WERI-Rb-1 (cell line): Measurements from ENCODE around the gene MX1.

ENCODE experiments used
- DNase-seq: peaks from one replicate; pipeline ENCODE4 v3.0.0-alpha.2; 2020
- H3K27ac ChIP-seq: fragments of 250-450 bp; sonication (Bioruptor Pico); 2 replicates; pipeline ENCODE4 v1.5.1; 2020; ENCODE audit warnings: mild to moderate bottlenecking, moderate library complexity
- H3K27me3 ChIP-seq: fragments of 250-450 bp; sonication (Bioruptor Pico); 2 replicates; pipeline ENCODE4 v1.5.1; 2021; ENCODE audit warnings: mild to moderate bottlenecking, low read depth, moderate library complexity; ENCODE audit not compliant: insufficient read depth, severe bottlenecking
- H3K36me3 ChIP-seq: fragments of 250-450 bp; sonication (Bioruptor Pico); 2 replicates; pipeline ENCODE4 v1.5.1; 2020; ENCODE audit warnings: mild to moderate bottlenecking, moderate library complexity
- H3K4me3 ChIP-seq: 2 replicates; pipeline ENCODE4 v1.5.1; 2011; ENCODE audit warnings: low read depth, mild to moderate bottlenecking, control low read depth, low read length
- H3K9me3 ChIP-seq: fragments of 250-450 bp; sonication (Bioruptor Pico); 2 replicates; pipeline ENCODE4 v1.5.1; 2021; ENCODE audit warnings: mild to moderate bottlenecking, moderate library complexity; ENCODE audit not compliant: severe bottlenecking
- TF ChIP-seq, protein P1 (sequence below): IDR thresholded peaks from 2 replicates; pipeline ENCODE4 v1.5.1; 2011; ENCODE audit warnings: low read depth, mild to moderate bottlenecking, control low read depth, inconsistent platforms, low read length

Gene MX1

DNA sequence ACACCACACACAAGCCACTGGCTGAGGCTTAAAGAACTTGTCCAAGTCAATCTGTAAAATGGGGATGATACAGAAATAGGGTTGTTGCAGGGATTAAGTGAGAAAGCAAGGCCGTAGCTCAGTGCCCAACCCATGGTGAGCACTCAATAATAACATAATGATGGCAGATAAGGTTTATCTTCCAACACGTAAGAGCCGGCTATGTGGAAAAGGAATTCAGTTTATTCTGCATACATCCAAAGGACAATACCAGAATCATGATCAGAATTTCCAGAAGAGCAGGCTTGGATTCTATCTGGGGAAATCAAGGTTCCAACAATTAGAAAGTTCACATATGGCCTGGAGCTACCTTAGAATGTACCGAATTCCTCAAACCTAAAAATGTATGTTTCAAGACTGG is 77.3 kb downstream of the MX1 start:
- TF ChIP-seq, protein P1, sequence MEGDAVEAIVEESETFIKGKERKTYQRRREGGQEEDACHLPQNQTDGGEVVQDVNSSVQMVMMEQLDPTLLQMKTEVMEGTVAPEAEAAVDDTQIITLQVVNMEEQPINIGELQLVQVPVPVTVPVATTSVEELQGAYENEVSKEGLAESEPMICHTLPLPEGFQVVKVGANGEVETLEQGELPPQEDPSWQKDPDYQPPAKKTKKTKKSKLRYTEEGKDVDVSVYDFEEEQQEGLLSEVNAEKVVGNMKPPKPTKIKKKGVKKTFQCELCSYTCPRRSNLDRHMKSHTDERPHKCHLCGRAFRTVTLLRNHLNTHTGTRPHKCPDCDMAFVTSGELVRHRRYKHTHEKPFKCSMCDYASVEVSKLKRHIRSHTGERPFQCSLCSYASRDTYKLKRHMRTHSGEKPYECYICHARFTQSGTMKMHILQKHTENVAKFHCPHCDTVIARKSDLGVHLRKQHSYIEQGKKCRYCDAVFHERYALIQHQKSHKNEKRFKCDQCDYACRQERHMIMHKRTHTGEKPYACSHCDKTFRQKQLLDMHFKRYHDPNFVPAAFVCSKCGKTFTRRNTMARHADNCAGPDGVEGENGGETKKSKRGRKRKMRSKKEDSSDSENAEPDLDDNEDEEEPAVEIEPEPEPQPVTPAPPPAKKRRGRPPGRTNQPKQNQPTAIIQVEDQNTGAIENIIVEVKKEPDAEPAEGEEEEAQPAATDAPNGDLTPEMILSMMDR = no peak
- no peaks in the 10 kb centered on the region for H3K9me3 ChIP-seq
- no peak for DNase-seq
- H3K36me3 ChIP-seq = no peaks in the 10 kb centered on the region
- H3K27me3 ChIP-seq = peaks cover 25% of the 10 kb centered on the region
- no peak overlapping the region for H3K27ac ChIP-seq
- no peak overlapping the region for H3K4me3 ChIP-seq

DNA sequence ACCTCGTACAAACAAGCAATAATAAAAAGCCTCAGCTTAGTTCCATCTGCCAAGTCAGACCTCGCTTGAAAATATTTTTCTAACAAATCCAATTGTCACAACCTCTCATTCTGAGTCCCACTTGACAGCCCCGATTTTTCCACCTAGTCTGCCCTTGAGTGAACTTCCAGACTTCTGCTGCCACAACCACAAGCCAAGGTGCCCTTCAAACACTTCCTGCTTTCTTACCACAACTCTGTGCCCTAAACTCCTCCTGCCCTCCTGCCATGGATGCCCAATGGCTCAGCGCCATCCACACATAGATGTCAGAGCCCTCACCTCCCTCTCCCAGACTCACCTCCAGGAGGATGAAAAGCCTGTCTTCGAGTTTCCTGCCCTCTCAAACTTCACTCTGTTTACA is 78.0 kb downstream of the MX1 start:
- no peak overlapping the region for H3K4me3 ChIP-seq
- TF ChIP-seq, protein P1 = no peak
- no peak overlapping the region for H3K27ac ChIP-seq
- no peak for DNase-seq
- H3K27me3 ChIP-seq = peaks cover 25% of the 10 kb centered on the region
- H3K36me3 ChIP-seq = no peaks in the 10 kb centered on the region
- no peaks in the 10 kb centered on the region for H3K9me3 ChIP-seq

DNA sequence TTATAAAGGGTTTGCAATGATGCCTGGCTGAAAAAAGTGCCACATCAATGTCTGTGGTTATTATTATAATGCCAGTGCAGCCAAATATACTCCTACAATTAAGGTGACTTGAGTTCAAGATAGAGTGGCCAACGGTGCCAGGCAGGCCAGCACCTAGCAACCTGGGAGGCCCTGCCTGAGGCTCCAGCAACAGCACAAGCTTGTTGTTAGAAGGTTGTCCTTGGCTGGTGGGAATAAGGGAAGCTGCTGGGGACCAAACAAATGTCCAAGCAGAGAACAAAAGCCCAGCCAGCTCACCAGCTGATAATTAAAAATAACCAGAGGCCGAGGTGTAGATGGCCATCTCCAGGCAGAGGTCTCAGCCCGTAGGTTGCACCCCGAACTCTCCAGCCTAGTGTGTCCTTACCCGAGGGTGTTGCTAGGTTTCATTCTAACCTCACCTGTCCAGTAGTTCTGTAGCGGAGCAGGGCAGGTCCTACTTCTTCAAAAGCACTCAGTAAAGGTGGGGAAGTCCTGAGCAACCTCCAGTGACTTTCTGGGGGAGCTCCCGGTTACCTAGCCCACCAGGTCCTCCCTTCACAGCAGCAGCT is 80.1 kb downstream of the MX1 start:
- Histone ChIP-seq H3K9me3 (no peaks in the 10 kb centered on the region), H3K27me3 (peaks cover 25% of the 10 kb centered on the region), H3K27ac (no peak overlapping the region), H3K36me3 (no peaks in the 10 kb centered on the region), H3K4me3 (no peak overlapping the region)
- DNase-seq = no peak
- TF ChIP-seq, protein P1 = no peak

GRCh38 chr21:41506611-41507520 is 80.8 kb downstream of the MX1 start:
- Histone ChIP-seq H3K36me3 (no peaks in the 10 kb centered on the region), H3K9me3 (no peaks in the 10 kb centered on the region), H3K27me3 (peaks cover 25% of the 10 kb centered on the region), H3K4me3 (peak overlapping the region; percentile 43), H3K27ac (no peak overlapping the region)
- TF ChIP-seq, protein P1 = no peak
- peak; percentile 30 for DNase-seq

DNA sequence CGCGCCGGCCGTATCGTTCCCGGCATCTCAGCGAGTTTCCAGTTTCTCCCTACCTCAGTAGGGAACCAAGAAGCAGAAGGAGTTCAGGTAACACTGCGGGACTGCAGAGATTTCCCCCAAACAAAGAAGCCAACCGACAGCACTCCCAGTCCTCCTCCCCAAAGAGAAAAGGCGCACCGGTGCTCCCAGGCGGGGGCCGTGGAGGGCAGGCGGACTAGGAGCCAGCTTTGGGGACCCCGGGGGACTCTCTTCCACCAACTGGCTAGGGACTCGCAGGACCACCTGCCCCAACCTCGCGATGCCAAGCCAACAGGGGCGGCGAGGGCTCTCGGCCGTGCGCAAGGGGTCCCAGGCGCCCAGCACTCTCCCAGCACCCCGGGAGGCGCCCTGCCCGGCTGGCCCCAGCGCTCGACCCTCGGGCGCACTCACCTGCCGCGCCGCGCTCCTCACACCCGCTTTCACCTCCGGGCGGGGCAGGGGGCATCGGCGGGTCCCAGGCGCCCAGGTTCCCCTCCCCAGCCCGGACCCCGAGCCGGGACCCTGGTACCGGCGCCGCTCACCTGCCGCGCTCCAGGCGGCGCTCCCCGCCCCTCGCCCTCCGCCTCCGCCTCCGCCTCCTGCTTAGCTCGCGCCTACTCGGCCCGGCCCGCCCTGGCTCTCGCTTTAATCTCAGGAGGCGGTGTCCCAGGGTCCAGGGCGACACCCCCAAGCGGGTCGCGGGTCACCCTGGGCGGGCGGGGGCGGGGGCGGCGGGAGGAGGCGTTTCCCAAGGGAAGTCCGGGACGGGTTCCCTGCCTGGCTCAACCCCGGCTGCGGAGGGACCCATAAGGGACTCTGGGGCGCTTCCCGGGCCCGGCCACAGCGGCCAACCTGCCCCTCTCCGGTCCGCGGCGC is 81.7 kb downstream of the MX1 start, which contains the start of gene TMPRSS2:
TSS of gene TMPRSS2 (minus strand) at position 638 of the 894 bp plus-strand sequence. CDS start 10,025 bp downstream, outside the sequence.
- peak within 1 kb of the TSS; percentile 43 for H3K4me3 ChIP-seq
- peak; percentile 71 for DNase-seq
- no peak within 1 kb of the TSS for H3K27ac ChIP-seq
- TF ChIP-seq, protein P1 = 0 out of 2 replicates have a peak, but pooled peaks have one; percentile 1
- no peaks in the 10 kb centered on the region for H3K9me3 ChIP-seq
- H3K36me3 ChIP-seq = no peaks in the 10 kb centered on the region
- peaks cover 25% of the 10 kb centered on the region for H3K27me3 ChIP-seq
